SK-N-SH (cell line): ENCODE results near the gene GAPVD1. TPM values are rescaled to one million over a fixed set of nuclear protein-coding genes. Genes with fewer than 3 reads are reported as not detected.
A peak's percentile ranks its signal among the peaks of the same experiment; 100 is the strongest.
"Not testable (repeated sequence)": the region's sequence is repeated elsewhere in the genome, so short reads cannot be mapped to it uniquely, and the experiment has no call there.

Experiments used
- CTCF ChIA-PET: fragments of 300-600, 350-600 bp; formaldehyde crosslinking; extraction: SDS; loops from one replicate; lab custom pipeline; 2021; lab: Yijun Ruan, JAX
- POLR2A ChIA-PET: fragments of 350-600 bp; sonication (Branson Sonifier 250); formaldehyde crosslinking; extraction: SDS; loops from one replicate; lab custom pipeline; 2020; ENCODE audit warnings: antibody characterized with exemption, inconsistent platforms; lab: Yijun Ruan, JAX
- DNase-seq: peaks from one replicate; pipeline ENCODE4 v3.0.0; 2012
- H2AFZ ChIP-seq: fragments of 200-600 bp; sonication (generic); 2 replicates; pipeline ENCODE4 v1.8.1; 2016; ENCODE audit warnings: antibody characterized with exemption, mild to moderate bottlenecking, low read depth
- H3F3A ChIP-seq: fragments of 200-600 bp; sonication (generic); replicated peaks from 2 replicates; pipeline ENCODE3; 2016; ENCODE audit warnings: antibody characterized with exemption, mild to moderate bottlenecking; ENCODE audit not compliant: insufficient read depth
- H3K27ac ChIP-seq, 2 experiments: fragments of 200-500 bp in 1 of 2; fragments of 200-600 bp in 1 of 2; sonication (Bioruptor generic) in 1 of 2; sonication (generic), shearing (Covaris generic) in 1 of 2; 2 replicates each; pipeline versions ENCODE4 v1.5.1 to v1.6.1; 2014 to 2016; ENCODE audit warnings: low read depth in 2 of 2, inconsistent platforms in 1 of 2, low read length in 1 of 2, mild to moderate bottlenecking in 1 of 2, mixed read lengths in 1 of 2
- H3K27me3 ChIP-seq: fragments of 200-600 bp; sonication (generic), shearing (Covaris generic); 2 replicates; pipeline ENCODE4 v1.6.1; 2016; ENCODE audit warnings: mixed run types; ENCODE audit not compliant: insufficient read depth
- H3K36me3 ChIP-seq, 2 experiments: fragments of 200-500 bp in 1 of 2; fragments of 200-600 bp in 1 of 2; sonication (Bioruptor generic) in 1 of 2; sonication (generic) in 1 of 2; replicated peaks in 1 of 2; 2 replicates each; pipeline versions ENCODE3 to v1.5.1; 2014 to 2016; ENCODE audit warnings: low read length in 1 of 2, mild to moderate bottlenecking in 1 of 2; ENCODE audit not compliant: insufficient read depth in 2 of 2, control insufficient read depth in 1 of 2
- H3K4me1 ChIP-seq, 2 experiments: fragments of 200-500 bp in 1 of 2; fragments of 200-600 bp in 1 of 2; sonication (Bioruptor generic) in 1 of 2; sonication (generic), shearing (Covaris generic) in 1 of 2; 2 replicates each; pipeline versions ENCODE4 v1.5.1 to v1.6.1; 2014 to 2016; ENCODE audit warnings: low read depth in 1 of 2, low read length in 1 of 2, mixed run types in 1 of 2; ENCODE audit not compliant: insufficient read depth in 2 of 2, control insufficient read depth in 1 of 2
- H3K4me2 ChIP-seq: fragments of 200-600 bp; sonication (generic), shearing (Covaris generic); 2 replicates; pipeline ENCODE4 v1.6.1; 2017; ENCODE audit warnings: mixed run types
- H3K4me3 ChIP-seq, 2 experiments: fragments of 200-500 bp in 1 of 2; fragments of 200-600 bp in 1 of 2; sonication (Bioruptor generic) in 1 of 2; sonication (generic), shearing (Covaris generic) in 1 of 2; 2 replicates each; pipeline versions ENCODE4 v1.5.1 to v1.8.1; 2014 to 2016; ENCODE audit warnings: low read depth in 2 of 2, inconsistent platforms in 1 of 2, low read length in 1 of 2, mild to moderate bottlenecking in 1 of 2, mixed read lengths in 1 of 2, moderate library complexity in 1 of 2
- H3K79me2 ChIP-seq: fragments of 200-600 bp; sonication (generic); 2 replicates; pipeline ENCODE4 v1.8.1; 2017; ENCODE audit warnings: mild to moderate bottlenecking; ENCODE audit not compliant: insufficient read depth
- H3K9ac ChIP-seq: fragments of 200-600 bp; sonication (generic); 2 replicates; pipeline ENCODE4 v1.6.1; 2017; ENCODE audit warnings: mixed run types
- H3K9me2 ChIP-seq: fragments of 200-600 bp; sonication (generic); 2 replicates; pipeline ENCODE4 v1.6.1; 2017; ENCODE audit warnings: mixed run types
- H3K9me3 ChIP-seq: fragments of 200-600 bp; sonication (generic); 2 replicates; pipeline ENCODE4 v1.6.1; 2017; ENCODE audit warnings: mixed run types, mild to moderate bottlenecking, moderate library complexity
- H4K20me1 ChIP-seq: fragments of 200-600 bp; sonication (generic); 2 replicates; pipeline ENCODE4 v1.6.1; 2017; ENCODE audit warnings: mild to moderate bottlenecking, mixed run types; ENCODE audit not compliant: insufficient read depth
- FOSL2 ChIP-seq: IDR thresholded peaks from 2 replicates; pipeline ENCODE4 v1.4.0; 2012; ENCODE audit warnings: low read depth, mild to moderate bottlenecking, moderate library complexity, borderline replicate concordance
- TAF1 ChIP-seq: IDR thresholded peaks from 2 replicates; pipeline ENCODE4 v1.6.1; 2012; ENCODE audit warnings: low read depth, mild to moderate bottlenecking, low read length, moderate library complexity, borderline replicate concordance
- YY1 ChIP-seq: IDR thresholded peaks from 2 replicates; pipeline ENCODE4 v1.4.0; 2012; ENCODE audit warnings: low read depth, mild to moderate bottlenecking
- WGBS: methylation state at CpG from one replicate; pipeline ENCODE4 v1.1.6; 2017; ENCODE audit warnings: low lambda C conversion rate; 5-methylcytosine and 5-hydroxymethylcytosine counted together
- polyA plus RNA-seq, 3 experiments: library from polyadenylated mRNA; depleted of rRNA; stranded (reverse); fragments of >200 nt; gene quantifications; 2 replicates each; pipeline ENCODE4 v1.2.3, GENCODE V29; 2012
- TF ChIP-seq, protein P1 (sequence below): IDR thresholded peaks from 2 replicates; pipeline ENCODE4 v1.6.1; 2012; ENCODE audit warnings: mild to moderate bottlenecking, low read depth, low read length, moderate library complexity
- TF ChIP-seq, protein P2 (sequence below): IDR thresholded peaks from 2 replicates; pipeline ENCODE4 v1.4.0; 2012; ENCODE audit warnings: low read depth, borderline replicate concordance
- TF ChIP-seq, protein P3 (sequence below): fragments of 200-600 bp; sonication (generic); IDR thresholded peaks from 2 replicates; pipeline ENCODE4 v1.6.1; 2017; ENCODE audit warnings: antibody characterized with exemption, mild to moderate bottlenecking, moderate library complexity

The GAPVD1 gene
- polyA plus RNA-seq, 1 of the 3 experiments (the other 2 are of a cell fraction): 10.5 TPM

DNA sequence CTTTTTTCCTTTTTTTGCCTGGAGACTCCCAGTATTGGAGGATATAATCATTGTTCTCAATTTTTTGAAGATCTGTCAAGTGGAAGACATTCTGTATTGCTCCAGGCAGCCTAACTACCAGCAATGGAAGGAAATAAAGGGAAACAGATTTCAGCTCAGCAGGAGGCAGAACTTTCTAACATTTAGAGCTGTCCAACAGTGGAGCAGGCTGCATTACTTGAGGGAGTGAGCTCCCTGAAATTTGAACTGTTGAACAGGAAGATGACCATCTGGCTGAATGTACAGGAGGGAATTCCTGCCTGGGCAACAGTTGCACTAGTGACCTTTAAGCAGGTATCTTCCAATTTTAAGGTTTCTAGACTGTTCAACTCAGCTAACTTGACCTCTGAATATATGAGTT lies 1.1 kb upstream of the GAPVD1 start:
- Histone ChIP-seq H3K9ac (no peak overlapping the region), H3K4me3 (no peak overlapping the region), H3K79me2 (peaks cover 38% of the 10 kb centered on the region), H3K9me3 (no peaks in the 10 kb centered on the region), H4K20me1 (peaks cover 4% of the 10 kb centered on the region; the same call in 1 of the 2 replicates), H3K4me2 (no peak overlapping the region), H3K27ac (no peak overlapping the region), H3F3A (no peaks in the 10 kb centered on the region), H3K9me2 (no peaks in the 10 kb centered on the region), H3K4me1 (no peaks in the 10 kb centered on the region; a peak in 2 of 4 replicates), H2AFZ (peak overlapping the region; percentile 98; the same call in 1 of the 2 replicates), H3K36me3 (no peaks in the 10 kb centered on the region), H3K27me3 (no peaks in the 10 kb centered on the region)
- ChIA-PET CTCF (interaction anchor here (0.9 kb wide), 1 partner anchor 10 kb away, joined by 3 read pairs; no protein-coding TSS in a partner anchor), POLR2A (interaction anchor here (2.8 kb wide), 1 partner anchor 20 kb away, joined by 35 read pairs; the partner anchor contains the start of gene HSPA5)
- TF ChIP-seq FOSL2 (no peak), TAF1 (no peak)
- TF ChIP-seq, protein P1, sequence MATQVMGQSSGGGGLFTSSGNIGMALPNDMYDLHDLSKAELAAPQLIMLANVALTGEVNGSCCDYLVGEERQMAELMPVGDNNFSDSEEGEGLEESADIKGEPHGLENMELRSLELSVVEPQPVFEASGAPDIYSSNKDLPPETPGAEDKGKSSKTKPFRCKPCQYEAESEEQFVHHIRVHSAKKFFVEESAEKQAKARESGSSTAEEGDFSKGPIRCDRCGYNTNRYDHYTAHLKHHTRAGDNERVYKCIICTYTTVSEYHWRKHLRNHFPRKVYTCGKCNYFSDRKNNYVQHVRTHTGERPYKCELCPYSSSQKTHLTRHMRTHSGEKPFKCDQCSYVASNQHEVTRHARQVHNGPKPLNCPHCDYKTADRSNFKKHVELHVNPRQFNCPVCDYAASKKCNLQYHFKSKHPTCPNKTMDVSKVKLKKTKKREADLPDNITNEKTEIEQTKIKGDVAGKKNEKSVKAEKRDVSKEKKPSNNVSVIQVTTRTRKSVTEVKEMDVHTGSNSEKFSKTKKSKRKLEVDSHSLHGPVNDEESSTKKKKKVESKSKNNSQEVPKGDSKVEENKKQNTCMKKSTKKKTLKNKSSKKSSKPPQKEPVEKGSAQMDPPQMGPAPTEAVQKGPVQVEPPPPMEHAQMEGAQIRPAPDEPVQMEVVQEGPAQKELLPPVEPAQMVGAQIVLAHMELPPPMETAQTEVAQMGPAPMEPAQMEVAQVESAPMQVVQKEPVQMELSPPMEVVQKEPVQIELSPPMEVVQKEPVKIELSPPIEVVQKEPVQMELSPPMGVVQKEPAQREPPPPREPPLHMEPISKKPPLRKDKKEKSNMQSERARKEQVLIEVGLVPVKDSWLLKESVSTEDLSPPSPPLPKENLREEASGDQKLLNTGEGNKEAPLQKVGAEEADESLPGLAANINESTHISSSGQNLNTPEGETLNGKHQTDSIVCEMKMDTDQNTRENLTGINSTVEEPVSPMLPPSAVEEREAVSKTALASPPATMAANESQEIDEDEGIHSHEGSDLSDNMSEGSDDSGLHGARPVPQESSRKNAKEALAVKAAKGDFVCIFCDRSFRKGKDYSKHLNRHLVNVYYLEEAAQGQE: peak; percentile 77; the same call in 1 of the 2 replicates
- DNase-seq: no peak

- 30% methylated on average over 11 of the region's 11 CpGs for WGBS
- peaks cover 57% of the 10 kb centered on the region for H3K79me2 ChIP-seq
- no peaks in the 10 kb centered on the region for H3K27me3 ChIP-seq
- H4K20me1 ChIP-seq: peaks cover 4% of the 10 kb centered on the region; the same call in 1 of the 2 replicates
- no peak for DNase-seq
- no peak for TF ChIP-seq YY1
- TF ChIP-seq, protein P2, sequence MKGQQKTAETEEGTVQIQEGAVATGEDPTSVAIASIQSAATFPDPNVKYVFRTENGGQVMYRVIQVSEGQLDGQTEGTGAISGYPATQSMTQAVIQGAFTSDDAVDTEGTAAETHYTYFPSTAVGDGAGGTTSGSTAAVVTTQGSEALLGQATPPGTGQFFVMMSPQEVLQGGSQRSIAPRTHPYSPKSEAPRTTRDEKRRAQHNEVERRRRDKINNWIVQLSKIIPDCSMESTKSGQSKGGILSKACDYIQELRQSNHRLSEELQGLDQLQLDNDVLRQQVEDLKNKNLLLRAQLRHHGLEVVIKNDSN: no peak
- TF ChIP-seq, protein P3, sequence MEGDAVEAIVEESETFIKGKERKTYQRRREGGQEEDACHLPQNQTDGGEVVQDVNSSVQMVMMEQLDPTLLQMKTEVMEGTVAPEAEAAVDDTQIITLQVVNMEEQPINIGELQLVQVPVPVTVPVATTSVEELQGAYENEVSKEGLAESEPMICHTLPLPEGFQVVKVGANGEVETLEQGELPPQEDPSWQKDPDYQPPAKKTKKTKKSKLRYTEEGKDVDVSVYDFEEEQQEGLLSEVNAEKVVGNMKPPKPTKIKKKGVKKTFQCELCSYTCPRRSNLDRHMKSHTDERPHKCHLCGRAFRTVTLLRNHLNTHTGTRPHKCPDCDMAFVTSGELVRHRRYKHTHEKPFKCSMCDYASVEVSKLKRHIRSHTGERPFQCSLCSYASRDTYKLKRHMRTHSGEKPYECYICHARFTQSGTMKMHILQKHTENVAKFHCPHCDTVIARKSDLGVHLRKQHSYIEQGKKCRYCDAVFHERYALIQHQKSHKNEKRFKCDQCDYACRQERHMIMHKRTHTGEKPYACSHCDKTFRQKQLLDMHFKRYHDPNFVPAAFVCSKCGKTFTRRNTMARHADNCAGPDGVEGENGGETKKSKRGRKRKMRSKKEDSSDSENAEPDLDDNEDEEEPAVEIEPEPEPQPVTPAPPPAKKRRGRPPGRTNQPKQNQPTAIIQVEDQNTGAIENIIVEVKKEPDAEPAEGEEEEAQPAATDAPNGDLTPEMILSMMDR: no peak
- H2AFZ ChIP-seq: peak overlapping the region; percentile 98
- H3K4me2 ChIP-seq: peak overlapping the region; percentile 79
- H3K36me3 ChIP-seq: no peaks in the 10 kb centered on the region
- H3K9me3 ChIP-seq: no peaks in the 10 kb centered on the region
- no peaks in the 10 kb centered on the region; a peak in 2 of 4 replicates for H3K4me1 ChIP-seq
- POLR2A ChIA-PET: interaction anchor here (2.8 kb wide), 1 partner anchor 22 kb away, joined by 35 read pairs; the partner anchor contains the start of gene HSPA5
- peak overlapping the region; percentile 82 to 99 for H3K4me3 ChIP-seq
- H3K9me2 ChIP-seq: no peaks in the 10 kb centered on the region
- CTCF ChIA-PET: interaction anchor here (0.5 to 1.0 kb wide), 3 partner anchors 10 to 486 kb away, joined by 3 read pairs; no protein-coding TSS in a partner anchor
- peak overlapping the region; percentile 39 to 55; a peak in 2 of 4 replicates for H3K27ac ChIP-seq
- H3K9ac ChIP-seq: peak overlapping the region; percentile 89
- no peaks in the 10 kb centered on the region for H3F3A ChIP-seq
These were observed 817 bp downstream of the GAPVD1 start for GRCh38 chr9:125262294-125262991.

DNA sequence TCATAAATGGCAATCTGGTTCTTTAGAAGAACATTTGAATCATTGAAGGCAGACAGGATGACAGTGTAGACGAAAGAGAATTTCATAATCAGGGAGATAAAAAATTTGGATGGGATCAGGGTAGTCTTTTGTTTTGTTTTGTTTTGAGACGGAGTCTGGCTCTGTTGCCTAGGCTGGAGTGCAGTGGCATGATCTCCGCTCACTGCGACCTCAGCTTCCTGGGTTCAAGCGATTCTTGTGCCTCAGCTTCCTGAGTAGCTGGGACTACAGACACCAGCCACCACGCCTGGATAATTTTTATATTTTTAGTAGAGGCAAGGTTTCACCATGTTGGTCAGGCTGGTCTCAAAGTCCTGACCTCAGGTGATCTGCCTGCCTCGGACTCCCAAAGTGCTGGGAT lies 2.4 kb downstream of the GAPVD1 start:
- H3K4me2 ChIP-seq, H2AFZ ChIP-seq, POLR2A ChIA-PET, H3K9me3 ChIP-seq, H3K36me3 ChIP-seq, DNase-seq, H3K27me3 ChIP-seq, H4K20me1 ChIP-seq, H3K9ac ChIP-seq, H3F3A ChIP-seq, H3K27ac ChIP-seq, H3K4me1 ChIP-seq, CTCF ChIA-PET, H3K4me3 ChIP-seq, H3K9me2 ChIP-seq: not testable (repeated sequence)
- WGBS: 98% methylated on average over 7 of the region's 7 CpGs
- H3K79me2 ChIP-seq: peaks cover 73% of the 10 kb centered on the region
